Mucosa of descending colon (tissue), 3 donors: ENCODE results near the gene FBXL22. TPM values are rescaled to one million over a fixed set of nuclear protein-coding genes. Genes with fewer than 3 reads are reported as not detected.

Experiments
- ATAC-seq: fragments of 200-7000 bp; cut with Tn5 transposase; one replicate; pipeline ENCODE4 v1.9.1; 2020; ENCODE audit warnings: mild to moderate bottlenecking, moderate library complexity
- DNase-seq, 3 donors: peaks; one replicate each; pipeline ENCODE4 v3.0.0-alpha.2; 2020
- H3K36me3 ChIP-seq: fragments of 200-600 bp; one replicate; pipeline ENCODE4 v1.8.0; 2021; ENCODE audit warnings: low read depth, mild to moderate bottlenecking
- H3K4me1 ChIP-seq: fragments of 200-600 bp; one replicate; pipeline ENCODE4 v1.8.0; 2021; ENCODE audit warnings: low read depth, mild to moderate bottlenecking
- H3K4me3 ChIP-seq: fragments of 200-600 bp; one replicate; pipeline ENCODE4 v1.8.0; 2021; ENCODE audit warnings: mild to moderate bottlenecking
- H3K9me3 ChIP-seq: fragments of 200-600 bp; one replicate; pipeline ENCODE4 v1.8.0; 2021; ENCODE audit warnings: mild to moderate bottlenecking
- CTCF ChIP-seq: fragments of 200-600 bp; IDR thresholded peaks from one replicate; pipeline ENCODE4 v1.8.0; 2022; ENCODE audit warnings: antibody characterized with exemption, mild to moderate bottlenecking
- intact Hi-C, 2 donors: fragments of 100-400 bp; cut with DNase I in 1 of 2; cut with micrococcal nuclease in 1 of 2; formaldehyde crosslinking; loops; one replicate each; pipeline versions ENCODE4 v1.11.0 to v1.11.1; 2022; cut with DNase I, micrococcal nuclease
- long read RNA-seq, 2 donors: library from polyadenylated mRNA; unstranded; transcript quantifications; one replicate each; pipeline ENCODE4 v2.0.0, GENCODE V29; 2019 to 2021
- total RNA-seq, 3 donors: library from RNA; stranded (reverse); fragmentation: NEBNext Ultra II Directional in 2 of 3; extraction: Animal tissue kit (Norgen Biotek cat#: 25700) in 2 of 3; gene quantifications; one replicate each; pipeline versions ENCODE4 v1.2.1 to v1.2.4, GENCODE V29; 2021 to 2023
- donor health status: DM: no; HTN: no; CAD: no; lungs with moderate emphysema.
- donor health status: DM: no; HTN: no; CAD: no.
- donor health status: DM: no; HTN: yes; CAD: no.

The FBXL22 gene
- total RNA-seq: 10 to 100 TPM in 1 of 3 donors, 1 to 10 TPM in 2; 4.2 to 37.5 (median 5.1) TPM
- long read RNA-seq, donor 1, transcript FBXL22-202 (2 exons, 2,443 nt): minor isoform, 8 of 53 reads
- long read RNA-seq, donor 1, transcript FBXL22-204 (2 exons, 729 nt): major isoform, 19 of 53 reads
- long read RNA-seq, donor 1, transcript FBXL22-201 (2 exons, 1,526 nt): minor isoform, 5 of 53 reads
- long read RNA-seq, donor 1, partial matches to known transcripts: 0 of 53 reads
- long read RNA-seq, donor 1, other reads (novel, unspliced or antisense): 19 of 53 reads
- long read RNA-seq, donor 2, partial matches to known transcripts: 0 of 3 reads
- long read RNA-seq, donor 2, other reads (novel, unspliced or antisense): 3 of 3 reads

GRCh38 chr15:63597038-63597790 is at the start of gene FBXL22:
TSS of gene FBXL22 (plus strand) at chr15:63597387. CDS start at chr15:63597393, 6 bp downstream.
- DNase-seq (peak; percentile 55 to 75 (median 72)), ATAC-seq (peak; percentile 1)
- no peak for TF ChIP-seq CTCF
- Histone ChIP-seq H3K9me3 (no peaks in the 10 kb centered on the region), H3K4me1 (peaks cover 37% of the 10 kb centered on the region), H3K4me3 (no peak within 1 kb of the TSS), H3K36me3 (no peaks in the 10 kb centered on the region)
- intact Hi-C loops: loop anchor here in 1 of 2 donors (5.0 kb wide), 1 partner anchor 110 kb away; no protein-coding TSS in a partner anchor

- peaks cover 11% of the 10 kb centered on the region for H3K4me1 ChIP-seq
- no peak for ATAC-seq
Measured at GRCh38 chr15:63551400-63551799, 45.8 kb upstream of the FBXL22 start.

GRCh38 chr15:63553388-63553791 is 43.8 kb upstream of the FBXL22 start:
- DNase-seq: no peak
- intact Hi-C loops: no loop called here
- TF ChIP-seq CTCF: no peak

More at GRCh38 chr15:63551400-63551799, 45.8 kb upstream of the FBXL22 start:
- no peaks in the 10 kb centered on the region for H3K9me3 ChIP-seq
- no peaks in the 10 kb centered on the region for H3K36me3 ChIP-seq
- no peak for DNase-seq
- intact Hi-C loops: no loop called here
- H3K4me3 ChIP-seq: no peak overlapping the region
- TF ChIP-seq CTCF: no peak

GRCh38 chr15:63554337-63554927 is 42.8 kb upstream of the FBXL22 start:
- TF ChIP-seq CTCF: no peak
- peaks cover 11% of the 10 kb centered on the region for H3K4me1 ChIP-seq

More at GRCh38 chr15:63553388-63553791, 43.8 kb upstream of the FBXL22 start:
- Histone ChIP-seq H3K9me3 (no peaks in the 10 kb centered on the region), H3K36me3 (no peaks in the 10 kb centered on the region), H3K4me1 (peaks cover 11% of the 10 kb centered on the region), H3K4me3 (no peak overlapping the region)
- peak; percentile 62 for ATAC-seq

GRCh38 chr15:63555507-63555906 is 41.7 kb upstream of the FBXL22 start:
- no peak for ATAC-seq
- no peaks in the 10 kb centered on the region for H3K9me3 ChIP-seq
- no peaks in the 10 kb centered on the region for H3K36me3 ChIP-seq
- no peak overlapping the region for H3K4me3 ChIP-seq
- no peak for DNase-seq
- peaks cover 11% of the 10 kb centered on the region for H3K4me1 ChIP-seq
- intact Hi-C loops: no loop called here
- no peak for TF ChIP-seq CTCF

More at GRCh38 chr15:63554337-63554927, 42.8 kb upstream of the FBXL22 start:
- H3K36me3 ChIP-seq: no peaks in the 10 kb centered on the region
- DNase-seq (no peak), ATAC-seq (no peak)
- no peaks in the 10 kb centered on the region for H3K9me3 ChIP-seq
- intact Hi-C loops: no loop called here
- no peak overlapping the region for H3K4me3 ChIP-seq
